ENCODE data around the gene TNK1.
"Not testable (repeated sequence)": the region's sequence is repeated elsewhere in the genome, so short reads cannot be mapped to it uniquely, and the experiment has no call there.

The TNK1 gene

GRCh38 chr17:7367083-7367482, 13.8 kb upstream of the TNK1 start:
- H3K27me3 ChIP-seq (ENCODE audit: insufficient read depth, poor library complexity, severe bottlenecking) = no peaks in the 10 kb centered on the region
- H3K4me1 ChIP-seq (ENCODE audit: insufficient read depth, poor library complexity, severe bottlenecking) = no peaks in the 10 kb centered on the region
- H3K27ac ChIP-seq (ENCODE audit: poor library complexity, severe bottlenecking) = no peak overlapping the region
- H3K36me3 ChIP-seq (ENCODE audit: low read depth) = no peaks in the 10 kb centered on the region
- no peaks in the 10 kb centered on the region for H3K9me3 ChIP-seq (ENCODE audit: severe bottlenecking)
- DNase-seq (ENCODE audit: low spot score) (no peak), ATAC-seq (ENCODE audit: low read depth) (no peak)
- TF ChIP-seq, protein P1, sequence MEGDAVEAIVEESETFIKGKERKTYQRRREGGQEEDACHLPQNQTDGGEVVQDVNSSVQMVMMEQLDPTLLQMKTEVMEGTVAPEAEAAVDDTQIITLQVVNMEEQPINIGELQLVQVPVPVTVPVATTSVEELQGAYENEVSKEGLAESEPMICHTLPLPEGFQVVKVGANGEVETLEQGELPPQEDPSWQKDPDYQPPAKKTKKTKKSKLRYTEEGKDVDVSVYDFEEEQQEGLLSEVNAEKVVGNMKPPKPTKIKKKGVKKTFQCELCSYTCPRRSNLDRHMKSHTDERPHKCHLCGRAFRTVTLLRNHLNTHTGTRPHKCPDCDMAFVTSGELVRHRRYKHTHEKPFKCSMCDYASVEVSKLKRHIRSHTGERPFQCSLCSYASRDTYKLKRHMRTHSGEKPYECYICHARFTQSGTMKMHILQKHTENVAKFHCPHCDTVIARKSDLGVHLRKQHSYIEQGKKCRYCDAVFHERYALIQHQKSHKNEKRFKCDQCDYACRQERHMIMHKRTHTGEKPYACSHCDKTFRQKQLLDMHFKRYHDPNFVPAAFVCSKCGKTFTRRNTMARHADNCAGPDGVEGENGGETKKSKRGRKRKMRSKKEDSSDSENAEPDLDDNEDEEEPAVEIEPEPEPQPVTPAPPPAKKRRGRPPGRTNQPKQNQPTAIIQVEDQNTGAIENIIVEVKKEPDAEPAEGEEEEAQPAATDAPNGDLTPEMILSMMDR (IDR thresholded peaks at IDR 0.05; ENCODE audit: poor library complexity, severe bottlenecking) = no peak
- no peak overlapping the region for H3K4me3 ChIP-seq (ENCODE audit: severe bottlenecking)

DNA sequence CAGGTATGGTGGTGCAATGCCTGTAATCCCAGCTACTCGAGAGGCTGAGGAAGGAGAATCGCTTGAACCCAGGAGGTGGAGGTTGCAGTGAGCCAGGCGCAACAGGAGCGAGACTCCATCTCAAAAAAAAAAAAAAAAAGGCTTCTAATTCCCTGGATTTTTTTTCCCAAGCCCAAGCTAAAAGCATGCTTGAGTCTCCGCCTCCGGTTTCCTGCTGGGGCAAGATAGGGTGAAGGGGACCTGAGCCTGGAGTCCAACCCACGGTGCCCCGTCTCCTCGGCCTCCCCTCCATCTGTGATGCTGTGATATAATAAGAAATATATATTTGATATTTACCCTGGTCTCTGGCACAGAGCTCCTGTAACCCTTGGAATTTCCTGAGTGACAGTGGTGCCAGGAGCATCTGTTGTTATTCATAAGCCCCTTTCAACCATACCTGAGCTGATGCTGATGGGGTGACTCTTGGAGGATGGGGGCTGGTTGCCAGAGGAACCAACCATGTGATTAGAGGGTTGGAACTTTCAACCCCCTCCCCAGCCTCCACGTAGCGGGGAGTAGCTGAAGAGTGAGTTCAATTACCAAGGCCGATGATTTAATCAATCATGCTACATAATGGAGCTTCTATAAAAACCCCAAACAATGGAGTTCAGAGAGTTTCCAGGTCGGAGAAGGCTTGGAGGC, 12.8 kb upstream of the TNK1 start:
- TF ChIP-seq, protein P1 (IDR thresholded peaks at IDR 0.05; ENCODE audit: poor library complexity, severe bottlenecking) = no peak
- ATAC-seq (ENCODE audit: low read depth) = no peak

DNA sequence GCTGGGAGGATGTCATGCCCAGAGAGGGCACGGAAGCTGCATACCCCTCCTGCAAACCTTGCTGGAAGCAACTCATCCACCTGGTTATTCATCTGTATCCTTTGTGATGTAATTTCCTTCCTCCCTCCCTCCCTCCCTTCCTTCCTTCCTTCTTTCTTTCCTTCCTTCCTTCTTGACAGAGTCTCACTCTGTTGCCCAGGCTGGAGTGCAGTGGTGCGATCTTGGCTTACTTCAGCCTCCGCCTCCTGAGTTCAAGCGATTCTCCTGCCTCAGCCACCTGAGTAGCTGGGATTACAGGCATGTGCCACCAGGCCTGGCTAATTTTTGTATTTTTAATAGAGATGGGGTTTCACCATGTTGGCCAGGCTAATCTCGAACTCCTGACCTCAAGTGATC, 12.3 kb upstream of the TNK1 start:
- not testable (repeated sequence) for H3K4me1 ChIP-seq (ENCODE audit: insufficient read depth, poor library complexity, severe bottlenecking); H3K27ac ChIP-seq (ENCODE audit: poor library complexity, severe bottlenecking); H3K9me3 ChIP-seq (ENCODE audit: severe bottlenecking); H3K4me3 ChIP-seq (ENCODE audit: severe bottlenecking); H3K27me3 ChIP-seq (ENCODE audit: insufficient read depth, poor library complexity, severe bottlenecking); ATAC-seq (ENCODE audit: low read depth); DNase-seq (ENCODE audit: low spot score); H3K36me3 ChIP-seq (ENCODE audit: low read depth)

More for the DNA sequence above, 12.8 kb upstream of the TNK1 start:
- Histone ChIP-seq H3K4me1 (ENCODE audit: insufficient read depth, poor library complexity, severe bottlenecking) (no peaks in the 10 kb centered on the region), H3K27ac (ENCODE audit: poor library complexity, severe bottlenecking) (no peak overlapping the region), H3K9me3 (ENCODE audit: severe bottlenecking) (no peaks in the 10 kb centered on the region), H3K27me3 (ENCODE audit: insufficient read depth, poor library complexity, severe bottlenecking) (no peaks in the 10 kb centered on the region), H3K36me3 (ENCODE audit: low read depth) (no peaks in the 10 kb centered on the region), H3K4me3 (ENCODE audit: severe bottlenecking) (no peak overlapping the region)
- DNase-seq (ENCODE audit: low spot score) = no peak

DNA sequence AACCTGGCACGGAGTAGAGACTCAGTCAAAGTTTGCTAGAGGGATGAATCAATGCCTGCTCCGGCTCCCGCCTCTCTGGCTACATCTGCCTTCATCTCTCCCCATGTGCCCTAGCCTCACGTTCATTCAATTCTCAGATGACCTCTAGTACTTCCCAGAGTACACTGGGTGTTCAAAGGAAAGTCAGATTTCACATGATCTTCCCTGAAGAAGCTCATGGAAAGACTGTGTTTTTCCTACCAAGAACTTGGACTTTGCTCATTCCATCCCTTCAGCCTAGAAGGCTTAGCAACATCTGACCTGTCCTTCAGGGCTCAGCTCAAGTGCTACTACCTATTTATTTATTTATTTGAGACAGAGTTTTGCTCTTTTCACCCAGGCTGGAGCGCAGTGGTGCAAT, 11.1 kb upstream of the TNK1 start:
- H3K4me3 ChIP-seq (ENCODE audit: severe bottlenecking) = no peak overlapping the region

GRCh38 chr17:7370853-7371252, 10.0 kb upstream of the TNK1 start:
- TF ChIP-seq, protein P1 (IDR thresholded peaks at IDR 0.05; ENCODE audit: poor library complexity, severe bottlenecking) = no peak
- DNase-seq (ENCODE audit: low spot score) (no peak), ATAC-seq (ENCODE audit: low read depth) (no peak)
- H3K9me3 ChIP-seq (ENCODE audit: severe bottlenecking) = no peaks in the 10 kb centered on the region
- no peak overlapping the region for H3K27ac ChIP-seq (ENCODE audit: poor library complexity, severe bottlenecking)
- H3K4me3 ChIP-seq (ENCODE audit: severe bottlenecking) = no peak overlapping the region
- H3K36me3 ChIP-seq (ENCODE audit: low read depth) = no peaks in the 10 kb centered on the region
- H3K27me3 ChIP-seq (ENCODE audit: insufficient read depth, poor library complexity, severe bottlenecking) = no peaks in the 10 kb centered on the region
- H3K4me1 ChIP-seq (ENCODE audit: insufficient read depth, poor library complexity, severe bottlenecking) = no peaks in the 10 kb centered on the region

More for the DNA sequence above, 11.1 kb upstream of the TNK1 start:
- Histone ChIP-seq H3K27me3 (ENCODE audit: insufficient read depth, poor library complexity, severe bottlenecking) (no peaks in the 10 kb centered on the region), H3K36me3 (ENCODE audit: low read depth) (no peaks in the 10 kb centered on the region), H3K4me1 (ENCODE audit: insufficient read depth, poor library complexity, severe bottlenecking) (no peaks in the 10 kb centered on the region), H3K9me3 (ENCODE audit: severe bottlenecking) (no peaks in the 10 kb centered on the region), H3K27ac (ENCODE audit: poor library complexity, severe bottlenecking) (no peak overlapping the region)
- ATAC-seq (ENCODE audit: low read depth) = no peak
- TF ChIP-seq, protein P1 (IDR thresholded peaks at IDR 0.05; ENCODE audit: poor library complexity, severe bottlenecking) = no peak
- DNase-seq (ENCODE audit: low spot score) = no peak

All from RWPE2 (cell line).